Measurements from ENCODE around the gene PTPRJ. TPM values are rescaled to one million over a fixed set of nuclear protein-coding genes. Genes with fewer than 3 reads are reported as not detected.

Gene PTPRJ
- total and polyA plus RNA-seq, 2 donors (not counting 1 experiment from before 2014, with no cell fraction given), result 5.3 to 5.8 TPM

DNA sequence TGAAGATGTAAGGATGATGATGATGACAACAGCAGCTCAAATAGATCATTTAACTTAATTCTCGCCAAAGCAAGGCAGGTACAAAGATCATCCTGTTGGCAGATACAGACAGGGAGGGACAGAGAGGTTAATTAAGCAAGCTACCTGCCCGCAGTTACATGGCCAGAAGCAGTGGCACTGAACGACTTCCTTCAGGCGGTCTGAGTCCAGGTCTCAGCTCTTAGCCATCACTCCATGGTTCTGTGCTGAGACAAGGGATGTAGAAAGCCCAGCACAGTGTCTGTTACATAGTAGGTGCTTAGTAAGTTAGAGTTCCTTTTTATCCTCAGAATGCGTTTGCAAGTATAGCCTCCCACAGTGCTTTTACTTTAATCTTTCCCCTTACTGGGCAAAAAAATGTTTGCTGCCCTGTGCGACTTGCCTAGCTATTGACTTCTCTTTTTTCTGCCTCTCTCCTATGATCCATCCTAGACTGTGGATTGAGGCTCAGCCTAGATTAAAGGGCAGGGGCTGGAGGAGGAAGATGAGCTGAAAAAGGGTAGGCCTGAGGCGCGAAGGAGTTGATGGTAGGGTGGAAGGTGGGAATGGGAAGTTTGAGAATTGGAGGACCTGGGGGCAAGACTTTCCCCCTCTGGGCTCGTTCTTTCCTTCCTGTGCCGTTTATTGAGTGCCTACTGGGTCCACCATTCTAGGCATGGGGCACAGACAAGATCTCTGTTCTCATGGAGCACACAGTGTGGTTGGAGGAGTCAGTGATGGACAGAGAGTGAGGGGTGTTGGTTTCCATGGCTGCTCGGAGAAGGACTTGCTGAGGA lies 128.1 kb downstream of the PTPRJ start:
- Histone ChIP-seq H3K9ac (ENCODE audit: insufficient read depth, low read length) (no peak overlapping the region), H3K4me3 (replicated peaks in 1 of 4; ENCODE audit: control extremely low read depth in 1 of 4, insufficient read depth in 1 of 4, low read depth in 3 of 4, low read length in 4 of 4) (no peak overlapping the region), H2AFZ (ENCODE audit: low read length) (no peak overlapping the region), H4K20me1 (ENCODE audit: control insufficient read depth, extremely low read depth, insufficient read depth, low read length) (no peaks in the 10 kb centered on the region), H3K4me1 (ENCODE audit: control insufficient read depth, extremely low read depth, insufficient read depth, low read length) (peaks cover 10% of the 10 kb centered on the region), H3K4me2 (ENCODE audit: extremely low read depth, insufficient read depth, low read length) (no peak overlapping the region), H3K36me3 (ENCODE audit: control insufficient read depth, insufficient read depth, low read length) (no peaks in the 10 kb centered on the region), H3K27me3 (ENCODE audit: control insufficient read depth, insufficient read depth, low read length) (no peaks in the 10 kb centered on the region), H3K9me3 (ENCODE audit: control insufficient read depth, insufficient read depth, low read depth, low read length) (no peaks in the 10 kb centered on the region), H3K79me2 (ENCODE audit: control insufficient read depth, insufficient read depth, low read length) (peaks cover 5% of the 10 kb centered on the region), H3K27ac (ENCODE audit: insufficient read depth, low read length) (no peak overlapping the region)
- no peak for DNase-seq (ENCODE audit: low read depth in 2 of 2)
- no peak for TF ChIP-seq CTCF (conservative IDR thresholded peaks at IDR 0.05 in 1 of 2, IDR thresholded peaks at IDR 0.05 in 1 of 2; ENCODE audit: low read depth in 1 of 2, low read length in 2 of 2)

DNA sequence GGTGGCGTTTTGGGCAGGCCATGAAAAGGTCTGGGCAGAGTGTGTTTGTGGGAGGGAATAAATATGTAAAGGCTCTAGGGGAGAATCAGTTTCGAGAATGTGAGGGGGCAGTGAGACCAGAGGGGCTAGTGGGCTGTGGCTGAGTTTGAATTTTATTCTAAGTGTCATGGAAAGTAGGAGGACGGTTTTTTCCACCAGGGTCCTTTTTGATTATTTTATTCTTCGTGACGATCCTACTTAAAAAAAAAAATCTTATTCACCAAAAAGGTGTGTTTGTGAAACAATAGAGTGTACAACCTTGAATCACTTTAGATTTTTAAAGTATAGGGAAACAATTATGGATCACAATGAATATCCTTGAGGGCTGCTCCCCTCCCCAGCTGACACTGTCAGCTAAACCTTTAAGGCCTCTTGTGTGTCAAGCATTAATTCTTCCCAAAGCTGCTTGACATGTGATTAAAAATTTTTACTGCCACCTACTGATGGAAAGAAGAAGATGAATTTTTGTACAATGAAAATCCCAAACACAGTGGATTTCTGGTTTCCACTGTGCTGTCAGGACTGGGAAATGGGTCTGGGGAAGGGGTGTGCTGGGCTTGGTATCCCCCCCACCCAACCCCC lies 128.8 kb downstream of the PTPRJ start:
- Histone ChIP-seq H3K36me3 (ENCODE audit: control insufficient read depth, insufficient read depth, low read length) (no peaks in the 10 kb centered on the region), H3K9ac (ENCODE audit: insufficient read depth, low read length) (no peak overlapping the region), H4K20me1 (ENCODE audit: control insufficient read depth, extremely low read depth, insufficient read depth, low read length) (no peaks in the 10 kb centered on the region), H3K4me3 (replicated peaks in 1 of 4; ENCODE audit: control extremely low read depth in 1 of 4, insufficient read depth in 1 of 4, low read depth in 3 of 4, low read length in 4 of 4) (peak overlapping the region in 2 of 4 experiments; percentile 17), H2AFZ (ENCODE audit: low read length) (no peak overlapping the region), H3K27me3 (ENCODE audit: control insufficient read depth, insufficient read depth, low read length) (no peaks in the 10 kb centered on the region), H3K27ac (ENCODE audit: insufficient read depth, low read length) (peak overlapping the region; percentile 31), H3K9me3 (ENCODE audit: control insufficient read depth, insufficient read depth, low read depth, low read length) (no peaks in the 10 kb centered on the region), H3K4me2 (ENCODE audit: extremely low read depth, insufficient read depth, low read length) (peak overlapping the region; percentile 75), H3K79me2 (ENCODE audit: control insufficient read depth, insufficient read depth, low read length) (peaks cover 5% of the 10 kb centered on the region), H3K4me1 (ENCODE audit: control insufficient read depth, extremely low read depth, insufficient read depth, low read length) (peaks cover 10% of the 10 kb centered on the region)
- TF ChIP-seq EZH2 (IDR thresholded peaks at IDR 0.05; ENCODE audit: low read length, missing control alignments), result no peak
- peak; percentile 7 to 30 for TF ChIP-seq CTCF (conservative IDR thresholded peaks at IDR 0.05 in 1 of 2, IDR thresholded peaks at IDR 0.05 in 1 of 2; ENCODE audit: low read depth in 1 of 2, low read length in 2 of 2)
- peak; percentile 65 to 70 for DNase-seq (ENCODE audit: low read depth in 2 of 2)

- H3K36me3 ChIP-seq (ENCODE audit: control insufficient read depth, insufficient read depth, low read length), result no peaks in the 10 kb centered on the region
- no peaks in the 10 kb centered on the region for H3K9me3 ChIP-seq (ENCODE audit: control insufficient read depth, insufficient read depth, low read depth, low read length)
- H2AFZ ChIP-seq (ENCODE audit: low read length), result no peak overlapping the region
- no peak overlapping the region for H3K4me3 ChIP-seq (replicated peaks in 1 of 4; ENCODE audit: control extremely low read depth in 1 of 4, insufficient read depth in 1 of 4, low read depth in 3 of 4, low read length in 4 of 4)
- H3K27ac ChIP-seq (ENCODE audit: insufficient read depth, low read length), result no peak overlapping the region
- no peak overlapping the region for H3K9ac ChIP-seq (ENCODE audit: insufficient read depth, low read length)
- H3K4me1 ChIP-seq (ENCODE audit: control insufficient read depth, extremely low read depth, insufficient read depth, low read length), result peaks cover 10% of the 10 kb centered on the region
- H4K20me1 ChIP-seq (ENCODE audit: control insufficient read depth, extremely low read depth, insufficient read depth, low read length), result no peaks in the 10 kb centered on the region
- H3K79me2 ChIP-seq (ENCODE audit: control insufficient read depth, insufficient read depth, low read length), result peaks cover 5% of the 10 kb centered on the region
- H3K4me2 ChIP-seq (ENCODE audit: extremely low read depth, insufficient read depth, low read length), result no peak overlapping the region
- TF ChIP-seq EZH2 (IDR thresholded peaks at IDR 0.05; ENCODE audit: low read length, missing control alignments), result no peak
- no peak for TF ChIP-seq CTCF (conservative IDR thresholded peaks at IDR 0.05 in 1 of 2, IDR thresholded peaks at IDR 0.05 in 1 of 2; ENCODE audit: low read depth in 1 of 2, low read length in 2 of 2)
- H3K27me3 ChIP-seq (ENCODE audit: control insufficient read depth, insufficient read depth, low read length), result no peaks in the 10 kb centered on the region
- DNase-seq (ENCODE audit: low read depth in 2 of 2), result no peak
These were observed 130.1 kb downstream of the PTPRJ start for GRCh38 chr11:48110509-48110766.
